Fibroblast of mammary gland (primary cell): Measurements from ENCODE around the gene AP5S1.

Experiments used
- DNase-seq: peaks from one replicate; pipeline ENCODE4 v3.0.0-alpha.2; 2010; ENCODE audit warnings: low read depth
- H3K4me3 ChIP-seq: 2 replicates; pipeline ENCODE4 v1.5.1; 2011; ENCODE audit warnings: low read depth, mild to moderate bottlenecking, low read length, moderate library complexity; ENCODE audit not compliant: control insufficient read depth
- CTCF ChIP-seq: conservative IDR thresholded peaks from 2 replicates; pipeline ENCODE4 v1.5.1; 2011; ENCODE audit warnings: low read depth, low read length, inconsistent platforms; ENCODE audit not compliant: control insufficient read depth, insufficient read depth

Gene AP5S1

GRCh38 chr20:3820048-3820900 lies at the start of gene AP5S1:
AP5S1 (plus strand) TSS chr20:3820547; CDS start chr20:3822118, 1,571 bp downstream.
- peak; percentile 44 for TF ChIP-seq CTCF
- H3K4me3 ChIP-seq = peak within 1 kb of the TSS; percentile 83
- DNase-seq = peak; percentile 96

DNA sequence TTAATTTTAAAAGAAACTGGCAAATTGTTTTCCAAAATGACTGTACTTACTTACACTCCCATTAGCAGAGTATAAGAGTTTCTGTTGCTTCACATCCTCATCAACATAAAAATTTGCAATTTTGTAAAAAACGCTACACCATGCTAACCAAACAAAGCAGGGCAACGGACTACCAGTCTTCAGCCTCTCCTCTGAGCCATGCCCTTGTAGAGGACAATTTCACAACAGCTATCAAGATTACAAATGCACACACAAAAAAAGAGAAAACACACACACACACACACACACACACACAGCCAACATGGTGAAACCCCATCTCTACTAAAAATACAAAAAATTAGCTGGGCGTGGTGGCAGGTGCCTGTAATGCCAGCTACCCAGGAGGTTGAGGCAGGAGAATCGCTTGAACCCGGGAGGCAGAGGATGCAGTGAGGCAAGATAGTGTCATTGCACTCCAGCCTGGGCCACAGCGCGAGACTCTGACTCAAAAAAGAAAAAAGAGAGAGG lies 48.7 kb upstream of the AP5S1 start:
- no peak for TF ChIP-seq CTCF
- H3K4me3 ChIP-seq = no peak overlapping the region
- no peak for DNase-seq

GRCh38 chr20:3775457-3776108 lies 44.8 kb upstream of the AP5S1 start:
- no peak overlapping the region for H3K4me3 ChIP-seq
- DNase-seq = no peak
- TF ChIP-seq CTCF = no peak

DNA sequence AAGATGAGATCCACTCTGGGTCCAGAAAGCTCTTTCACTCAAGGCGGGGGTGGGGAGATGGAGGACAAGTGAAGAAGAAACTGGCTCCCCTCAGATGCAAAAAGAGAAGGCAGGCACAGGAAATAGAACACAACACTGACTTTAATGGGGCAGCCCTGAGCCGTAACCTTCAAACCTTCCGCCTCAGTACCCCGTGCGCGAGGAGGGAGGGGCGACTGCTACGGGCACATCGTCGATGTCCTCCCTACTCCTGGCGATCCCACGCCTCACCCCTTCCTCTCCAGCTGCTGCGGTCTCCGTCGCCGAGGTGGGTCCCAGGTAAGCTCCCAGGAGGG lies 43.0 kb upstream of the AP5S1 start:
- TF ChIP-seq CTCF = no peak
- DNase-seq = no peak
- peak overlapping the region; percentile 59 for H3K4me3 ChIP-seq

- peak overlapping the region; percentile 59 for H3K4me3 ChIP-seq
- no peak for TF ChIP-seq CTCF
- DNase-seq = peak; percentile 41
Measured at GRCh38 chr20:3777716-3778629, 42.4 kb upstream of the AP5S1 start.

DNA sequence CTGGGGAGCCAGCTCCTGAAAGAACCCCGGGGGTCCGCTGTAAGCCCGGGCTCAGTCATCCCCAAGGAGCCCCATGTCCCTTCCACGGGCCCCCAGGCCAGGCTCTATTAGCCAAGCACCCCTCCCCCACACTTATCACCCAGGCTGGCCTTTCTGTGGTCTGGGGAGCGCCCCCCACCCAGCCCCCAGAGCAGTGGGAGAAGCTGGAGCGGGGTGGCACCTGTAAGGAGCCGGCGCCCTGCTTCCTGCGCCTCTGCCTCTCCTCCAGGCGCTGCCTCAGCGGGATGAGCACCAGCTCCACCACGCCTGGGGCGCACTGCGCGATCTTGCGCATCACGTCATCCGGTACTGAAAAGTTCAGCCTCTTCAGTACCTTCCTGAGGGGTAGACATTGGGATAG lies 41.4 kb upstream of the AP5S1 start:
- H3K4me3 ChIP-seq = no peak overlapping the region
- TF ChIP-seq CTCF = no peak
- no peak for DNase-seq
